Upper lobe of left lung (tissue), 4 donors: Measurements from ENCODE around the gene RPGRIP1L.

Experiments used
- EP300 ChIP-seq, 4 donors: sonication (generic); formaldehyde crosslinking; IDR thresholded peaks; one replicate each; pipeline ENCODE4 v1.5.1; 2017; ENCODE audit warnings: antibody characterized with exemption in 4 of 4, control low read depth in 2 of 4
- POLR2A ChIP-seq, 4 donors: fragments of 450-650 bp; IDR thresholded peaks; one replicate each; pipeline ENCODE4 v1.5.1; 2016 to 2017; ENCODE audit warnings: antibody characterized with exemption in 4 of 4, mild to moderate bottlenecking in 2 of 4
- POLR2AphosphoS5 ChIP-seq, 2 donors: sonication (generic); formaldehyde crosslinking; IDR thresholded peaks; one replicate each; pipeline ENCODE4 v1.5.1; 2017; ENCODE audit warnings: antibody characterized with exemption in 2 of 2
- TF ChIP-seq, protein P1 (sequence below), 6 experiments: fragments of 450-650 bp in 4 of 6; fragments of 200-600 bp in 2 of 6; sonication (generic) in 2 of 6; IDR thresholded peaks; one replicate each; pipeline ENCODE4 v1.5.1; 2016 to 2019; ENCODE audit warnings: antibody characterized with exemption in 6 of 6

DNA sequence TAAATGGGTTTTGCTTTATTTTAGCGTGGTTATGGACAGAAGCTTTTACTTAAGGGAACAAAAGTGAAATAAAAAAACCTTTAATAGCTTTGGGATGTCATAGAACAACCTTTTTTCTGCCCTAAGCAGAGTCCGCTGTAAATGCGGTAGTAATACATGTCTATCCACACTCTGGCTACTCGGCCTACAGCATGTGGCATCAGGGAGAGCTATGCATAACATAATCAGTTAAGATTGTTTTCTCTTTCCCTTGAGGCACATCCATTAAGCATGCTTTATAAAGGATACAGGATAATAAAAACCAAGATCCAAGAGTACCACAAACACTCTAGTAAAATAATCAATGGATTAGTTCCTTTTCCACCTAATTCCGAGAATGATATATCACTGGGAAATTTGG is 10.3 kb downstream of the RPGRIP1L start:
- TF ChIP-seq POLR2AphosphoS5 (IDR thresholded peaks at IDR 0.05) (no peak), POLR2A (IDR thresholded peaks at IDR 0.05) (no peak), EP300 (IDR thresholded peaks at IDR 0.05) (no peak)
- TF ChIP-seq, protein P1, sequence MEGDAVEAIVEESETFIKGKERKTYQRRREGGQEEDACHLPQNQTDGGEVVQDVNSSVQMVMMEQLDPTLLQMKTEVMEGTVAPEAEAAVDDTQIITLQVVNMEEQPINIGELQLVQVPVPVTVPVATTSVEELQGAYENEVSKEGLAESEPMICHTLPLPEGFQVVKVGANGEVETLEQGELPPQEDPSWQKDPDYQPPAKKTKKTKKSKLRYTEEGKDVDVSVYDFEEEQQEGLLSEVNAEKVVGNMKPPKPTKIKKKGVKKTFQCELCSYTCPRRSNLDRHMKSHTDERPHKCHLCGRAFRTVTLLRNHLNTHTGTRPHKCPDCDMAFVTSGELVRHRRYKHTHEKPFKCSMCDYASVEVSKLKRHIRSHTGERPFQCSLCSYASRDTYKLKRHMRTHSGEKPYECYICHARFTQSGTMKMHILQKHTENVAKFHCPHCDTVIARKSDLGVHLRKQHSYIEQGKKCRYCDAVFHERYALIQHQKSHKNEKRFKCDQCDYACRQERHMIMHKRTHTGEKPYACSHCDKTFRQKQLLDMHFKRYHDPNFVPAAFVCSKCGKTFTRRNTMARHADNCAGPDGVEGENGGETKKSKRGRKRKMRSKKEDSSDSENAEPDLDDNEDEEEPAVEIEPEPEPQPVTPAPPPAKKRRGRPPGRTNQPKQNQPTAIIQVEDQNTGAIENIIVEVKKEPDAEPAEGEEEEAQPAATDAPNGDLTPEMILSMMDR (IDR thresholded peaks at IDR 0.05) = no peak
